GM18861 (cell line): ENCODE results near the gene DEPDC5.

Source experiments
- ATAC-seq: cut with Tn5 transposase; IDR thresholded peaks from one replicate; pipeline ENCODE4 v1.9.1; 2021; ENCODE audit not compliant: unreplicated experiment

DEPDC5 gene

GRCh38 chr22:31846161-31847115, 92.6 kb downstream of the DEPDC5 start:
- no peak for ATAC-seq

- ATAC-seq: no peak
These were observed 94.6 kb downstream of the DEPDC5 start for GRCh38 chr22:31848411-31848810.

GRCh38 chr22:31850135-31850534, 96.3 kb downstream of the DEPDC5 start:
- no peak for ATAC-seq

DNA sequence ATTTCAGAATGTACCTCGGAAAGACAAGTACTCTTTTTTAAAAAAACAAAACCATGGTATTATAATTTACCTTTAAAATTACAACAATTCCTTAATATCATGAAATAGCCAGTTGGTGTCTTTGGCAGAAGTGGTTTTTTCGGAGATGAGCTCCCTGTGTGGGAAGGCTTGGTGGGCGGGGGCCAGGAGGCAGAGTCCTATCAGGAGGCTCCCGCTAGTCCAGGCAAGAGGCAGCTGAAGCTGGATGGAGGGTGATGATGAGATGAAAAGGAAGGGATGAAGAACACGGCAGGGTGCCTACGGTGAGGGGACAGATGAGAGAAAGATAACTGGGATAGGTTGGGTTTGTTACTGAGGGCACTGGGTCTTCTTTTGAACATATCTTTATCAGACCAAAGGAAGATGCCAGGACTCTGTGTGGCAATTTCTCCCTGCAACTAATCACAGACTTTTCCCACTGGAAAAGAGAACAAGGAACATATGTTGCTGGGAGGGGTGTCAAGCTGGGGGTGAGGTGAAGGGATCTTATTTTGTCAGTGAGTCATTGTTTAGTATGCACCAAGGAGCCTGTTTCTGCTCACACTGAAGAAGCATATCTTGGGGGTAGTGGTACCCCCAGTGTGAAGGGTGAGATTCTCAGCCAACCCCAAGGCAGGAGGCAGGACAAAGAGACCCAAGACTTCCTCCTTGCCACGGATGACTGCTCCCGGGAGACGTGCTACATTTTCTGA, 99.0 kb downstream of the DEPDC5 start:
- no peak for ATAC-seq

DNA sequence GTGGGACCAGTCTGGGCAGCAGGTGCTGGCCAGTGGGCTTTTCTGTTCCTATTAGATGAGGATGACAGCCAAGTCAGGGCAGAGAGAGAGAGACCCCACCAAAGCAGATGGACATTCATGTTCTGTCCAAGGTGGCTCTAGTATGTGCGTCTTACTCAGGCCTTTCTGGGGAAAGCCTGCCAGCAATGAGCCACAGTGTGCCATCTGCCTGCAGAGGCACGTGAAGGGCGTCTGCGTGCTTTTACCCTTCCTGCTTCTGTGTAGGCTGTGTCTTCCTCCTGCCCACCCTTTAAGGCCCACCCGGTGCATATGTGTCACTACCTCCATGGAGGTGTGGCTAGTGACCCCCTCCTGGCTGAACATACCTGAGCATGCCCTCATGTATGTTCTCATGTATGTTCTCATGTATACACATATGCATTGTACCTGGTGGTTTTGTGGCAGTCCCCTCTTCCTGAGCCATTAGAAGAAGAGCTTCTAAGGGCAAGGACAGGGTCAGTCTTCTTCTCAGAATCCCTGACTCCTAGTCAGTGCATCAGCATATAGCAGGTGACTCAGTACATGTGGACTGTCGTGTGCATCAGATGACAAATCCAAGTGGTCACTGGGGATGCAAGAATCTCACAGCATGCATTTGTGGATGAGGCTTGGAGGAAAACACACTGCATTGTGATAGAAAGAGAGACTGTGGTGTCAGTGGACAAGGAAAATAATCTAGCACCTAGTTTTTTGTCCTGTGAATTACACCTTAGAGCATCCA, 100.1 kb downstream of the DEPDC5 start:
- no peak for ATAC-seq

DNA sequence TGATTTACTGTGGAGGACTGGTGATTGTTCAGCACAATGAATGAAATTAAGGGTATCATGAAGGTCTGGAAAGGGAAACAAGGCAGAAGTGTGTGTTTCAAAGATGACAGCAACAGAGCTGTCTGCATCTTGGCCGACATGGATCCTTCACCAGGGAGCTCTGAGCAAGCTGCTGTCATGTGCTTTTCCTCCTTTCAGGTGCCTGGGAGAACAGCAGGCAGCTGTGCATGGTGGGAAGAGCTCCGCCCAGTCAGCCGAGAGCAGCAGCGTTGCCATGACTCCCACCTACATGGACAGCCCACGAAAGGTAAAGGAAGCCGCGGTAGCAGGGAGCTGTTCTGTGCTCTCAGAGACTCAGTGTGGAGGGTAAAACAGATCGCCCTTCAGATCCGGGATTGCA, 103.4 kb downstream of the DEPDC5 start:
- ATAC-seq: no peak

GRCh38 chr22:31861226-31861840, 107.5 kb downstream of the DEPDC5 start:
- no peak for ATAC-seq

DNA sequence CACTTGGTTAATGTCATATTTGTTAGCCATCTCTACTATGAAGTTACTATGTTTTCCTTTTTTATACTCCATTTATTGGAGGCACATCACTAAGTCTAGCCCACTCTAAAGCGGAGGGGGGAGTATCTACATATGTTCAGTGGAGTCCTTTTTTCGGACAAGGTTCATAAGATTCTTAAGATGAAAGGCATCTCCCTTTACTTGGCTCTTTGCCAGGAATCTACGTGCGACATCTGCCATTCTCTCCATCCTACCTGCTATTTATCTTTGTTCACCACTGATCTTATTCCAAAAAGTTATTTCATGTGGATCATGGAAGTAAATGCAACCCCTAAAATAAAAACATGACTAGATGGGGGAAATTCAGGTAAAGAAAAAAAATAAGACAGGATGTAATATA, 113.1 kb downstream of the DEPDC5 start:
- ATAC-seq: no peak

GRCh38 chr22:31867386-31868153, 113.8 kb downstream of the DEPDC5 start:
- no peak for ATAC-seq

GRCh38 chr22:31869739-31870138, 115.9 kb downstream of the DEPDC5 start:
- ATAC-seq: no peak

DNA sequence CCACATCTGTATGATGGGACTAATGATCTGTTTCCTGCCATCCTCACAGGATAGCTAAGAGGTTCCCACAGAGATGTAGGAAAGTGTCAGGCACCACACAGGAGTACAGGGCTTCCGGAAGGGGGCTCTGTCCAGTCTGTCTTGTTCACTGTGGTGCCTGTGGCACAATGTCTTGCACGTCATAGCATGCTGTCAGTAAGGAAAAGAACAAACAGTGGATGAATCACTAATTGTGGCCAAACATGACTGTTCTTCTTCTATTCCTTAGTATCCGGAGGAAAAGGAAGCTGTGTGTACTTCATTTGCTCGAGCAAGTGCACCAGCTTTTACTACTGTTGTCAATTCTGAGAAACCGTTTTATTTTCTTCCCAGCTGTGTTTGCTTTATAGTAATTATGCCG, 117.1 kb downstream of the DEPDC5 start:
- ATAC-seq: no peak

DNA sequence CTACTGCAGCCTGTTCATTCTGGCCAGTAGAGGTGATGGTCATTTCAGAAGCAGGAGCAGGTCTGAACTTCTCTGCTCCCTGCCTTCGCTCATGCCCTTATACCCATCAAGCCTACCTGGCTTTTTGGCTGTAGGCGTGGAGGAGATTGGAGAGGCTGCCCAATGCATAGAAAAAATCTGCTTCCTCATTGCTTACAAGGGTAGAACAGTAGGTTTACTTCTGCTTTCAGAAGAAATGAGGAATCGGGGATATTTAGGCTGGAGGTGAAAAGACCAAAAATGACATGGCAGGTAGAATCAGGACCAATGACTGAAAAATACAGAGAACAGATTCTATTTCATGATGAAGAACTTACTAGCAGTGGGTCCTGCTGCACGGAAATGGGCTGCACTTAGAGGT, 117.7 kb downstream of the DEPDC5 start:
- no peak for ATAC-seq

- ATAC-seq: no peak
These were observed 118.4 kb downstream of the DEPDC5 start for GRCh38 chr22:31872209-31872608.

DNA sequence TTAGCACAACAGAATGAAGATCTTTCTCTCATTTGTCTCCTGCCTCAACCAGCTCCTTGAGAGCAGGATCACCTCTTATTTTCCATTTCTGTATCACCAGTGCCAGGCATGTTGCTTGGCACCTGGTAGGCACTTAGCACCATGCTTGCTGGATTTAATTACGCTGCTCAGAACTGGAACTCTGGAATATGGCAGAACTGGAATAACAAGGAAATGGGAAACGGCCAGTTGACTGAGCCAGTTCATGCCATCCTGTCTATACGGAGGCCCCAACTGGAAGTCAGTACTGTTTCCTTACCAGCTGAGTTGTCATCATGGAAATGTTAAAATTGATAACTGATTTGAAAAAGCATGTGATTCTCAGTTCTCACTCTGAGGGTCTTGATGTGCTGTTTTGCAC, 121.0 kb downstream of the DEPDC5 start:
- no peak for ATAC-seq

GRCh38 chr22:31876156-31876920, 122.5 kb downstream of the DEPDC5 start:
- no peak for ATAC-seq

- no peak for ATAC-seq
These were observed 125.8 kb downstream of the DEPDC5 start for GRCh38 chr22:31879585-31879984.

DNA sequence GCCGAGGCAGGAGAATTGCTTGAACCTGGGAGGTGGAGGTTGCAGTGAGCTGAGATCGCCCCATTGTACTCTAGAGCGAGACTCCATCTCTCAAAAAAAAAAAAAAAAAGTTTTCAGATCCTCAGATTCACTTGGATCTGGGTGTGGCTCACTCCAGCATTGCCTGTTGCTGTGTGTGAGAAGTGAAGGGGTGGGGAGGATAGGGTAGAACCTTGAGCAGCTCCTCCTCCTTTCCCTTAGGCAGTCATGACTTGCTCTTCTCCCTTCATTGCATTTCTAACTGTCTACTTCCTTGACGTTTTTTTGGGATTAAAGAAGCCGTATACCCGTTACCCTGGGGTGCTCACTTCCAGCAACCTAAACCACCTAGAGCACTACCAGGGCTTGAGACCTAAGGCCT, 127.4 kb downstream of the DEPDC5 start:
- no peak for ATAC-seq

DNA sequence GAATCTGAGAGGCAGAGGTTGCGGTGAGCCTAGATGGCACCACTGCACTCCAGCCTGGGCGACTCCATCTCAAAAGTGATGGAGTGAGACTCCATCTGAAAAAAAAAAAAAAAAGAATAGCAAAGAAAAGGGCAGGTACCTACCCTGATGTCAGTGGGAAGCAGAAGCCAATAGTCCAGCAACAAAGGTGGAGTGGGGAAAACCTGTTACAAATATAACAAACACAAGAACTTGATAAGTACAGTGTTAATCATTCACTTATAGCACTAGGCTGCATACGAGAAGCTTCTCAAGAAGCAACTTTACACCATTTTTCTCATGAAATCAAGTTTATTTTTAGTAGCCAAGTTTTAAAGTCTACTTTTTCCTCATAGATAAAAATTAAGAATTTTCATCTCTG, 128.0 kb downstream of the DEPDC5 start:
- no peak for ATAC-seq

DNA sequence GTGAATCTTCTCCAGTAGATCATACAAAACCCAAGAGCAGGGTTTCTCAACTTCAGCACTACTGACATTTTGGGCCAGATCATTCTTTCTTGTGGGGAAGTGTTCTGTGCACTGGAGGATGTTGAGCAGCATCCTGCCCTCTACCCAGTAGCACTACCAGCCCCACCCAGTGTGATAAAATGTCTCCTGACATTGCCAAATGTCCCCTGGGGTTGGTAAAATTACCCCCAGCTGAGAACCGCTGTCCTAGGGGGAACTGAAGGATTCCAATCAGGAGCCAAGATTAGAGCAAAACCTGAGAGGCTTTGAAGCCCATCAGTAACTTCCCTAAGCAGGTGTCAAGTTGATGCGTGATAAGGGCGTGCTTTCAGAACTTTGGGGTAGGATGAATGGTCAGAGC, 129.2 kb downstream of the DEPDC5 start:
- no peak for ATAC-seq

- no peak for ATAC-seq
These were observed 130.2 kb downstream of the DEPDC5 start for GRCh38 chr22:31883989-31884388.
